HepG2 (cell line): ENCODE measurements around the gene KIF3A. TPM values are rescaled to one million over a fixed set of nuclear protein-coding genes. Genes with fewer than 3 reads are reported as not detected.
A peak's percentile ranks its signal among the peaks of the same experiment; 100 is the strongest.

ENCODE experiments used
- ATAC-seq: fragments of 200-7000 bp; cut with Tn5 transposase; 3 replicates; pipeline ENCODE4 v1.9.1; 2020; ENCODE audit warnings: mild to moderate bottlenecking, moderate library complexity
- BruUV-seq: library from RNA; stranded (reverse); fragments of 400-500 nt; replicated peaks from 2 replicates; lab custom pipeline; 2021; lab: Mats Ljungman, UMichigan
- CTCF ChIA-PET: fragments of 300-600 bp; formaldehyde crosslinking; extraction: SDS; loops from one replicate; lab custom pipeline; 2021; ENCODE audit warnings: low total read pairs, inconsistent platforms, low intra/inter-chr PET ratio; lab: Yijun Ruan, JAX
- POLR2A ChIA-PET: fragments of 350-600 bp; sonication (Branson Sonifier 250); formaldehyde crosslinking; loops from one replicate; lab custom pipeline; 2020; ENCODE audit warnings: antibody characterized with exemption, inconsistent platforms; lab: Yijun Ruan, JAX
- DNase-seq: peaks from one replicate; pipeline ENCODE4 v3.0.0-alpha.2; 2015; ENCODE audit warnings: low spot score
- FAIRE-seq: peaks from 3 replicates; lab custom pipeline; 2011; peaks lifted over from hg19 to GRCh38; lab: Jason Lieb, UNC
- H2AFZ ChIP-seq: one replicate; pipeline ENCODE4 v1.6.1; 2011; ENCODE audit warnings: low read length, inconsistent platforms
- H3K27ac ChIP-seq: fragments of 300-600 bp; 3 replicates; pipeline ENCODE4 v1.8.0; 2011; ENCODE audit warnings: mixed run types, mild to moderate bottlenecking, mixed read lengths, low read length, inconsistent platforms; ENCODE audit not compliant: insufficient read depth; ENCODE audit errors: extremely low read length
- H3K27me3 ChIP-seq, 2 experiments: fragments of 200-600 bp in 1 of 2; 2 replicates in 1 of 2; 3 replicates in 1 of 2; pipeline versions ENCODE4 v1.6.0 to v1.8.0; 2011; ENCODE audit warnings: low read length in 2 of 2, mild to moderate bottlenecking in 2 of 2, moderate library complexity in 2 of 2, inconsistent platforms in 1 of 2; ENCODE audit not compliant: insufficient read depth in 2 of 2, control insufficient read depth in 1 of 2
- H3K36me3 ChIP-seq, 2 experiments: fragments of 200-600 bp in 1 of 2; replicated peaks in 1 of 2; 2 replicates in 1 of 2; 3 replicates in 1 of 2; pipeline versions ENCODE4 v1.5.1 to v1.8.0; 2011; ENCODE audit warnings: low read length in 2 of 2, inconsistent platforms in 1 of 2; ENCODE audit not compliant: insufficient read depth in 2 of 2, control insufficient read depth in 1 of 2
- H3K4me1 ChIP-seq: 2 replicates; pipeline ENCODE4 v1.5.1; 2012; ENCODE audit warnings: low read length, inconsistent platforms; ENCODE audit not compliant: insufficient read depth
- H3K4me2 ChIP-seq: 2 replicates; pipeline ENCODE4 v1.6.0; 2011; ENCODE audit warnings: low read depth, low read length, inconsistent platforms
- H3K4me3 ChIP-seq, 3 experiments: fragments of 200-600 bp in 1 of 3; sonication (generic), shearing (Covaris generic) in 1 of 3; replicated peaks in 1 of 3; 2 replicates each; pipeline ENCODE4 v1.5.1; 2011 to 2016; ENCODE audit warnings: low read length in 3 of 3, inconsistent platforms in 2 of 3, low read depth in 2 of 3, mild to moderate bottlenecking in 2 of 3, control low read depth in 1 of 3, mixed read lengths in 1 of 3; ENCODE audit not compliant: insufficient read depth in 1 of 3
- H3K79me2 ChIP-seq: one replicate; pipeline ENCODE4 v1.6.1; 2011; ENCODE audit warnings: low read length, inconsistent platforms; ENCODE audit not compliant: insufficient read depth
- H3K9ac ChIP-seq: 2 replicates; pipeline ENCODE4 v1.6.0; 2011; ENCODE audit warnings: mild to moderate bottlenecking, low read depth, low read length, inconsistent platforms; ENCODE audit not compliant: insufficient read depth
- H3K9me3 ChIP-seq: 2 replicates; pipeline ENCODE4 v1.5.1; 2012; ENCODE audit warnings: mild to moderate bottlenecking, low read length
- H4K20me1 ChIP-seq: 2 replicates; pipeline ENCODE4 v1.6.0; 2011; ENCODE audit warnings: inconsistent platforms, mild to moderate bottlenecking, low read length, moderate library complexity; ENCODE audit not compliant: insufficient read depth
- FLYWCH1 ChIP-seq: sonication (generic); formaldehyde crosslinking; IDR thresholded peaks from 2 replicates; pipeline ENCODE4 v1.8.1; 2023; ENCODE audit warnings: mild to moderate bottlenecking, missing genetic modification reagents
- HCFC1 ChIP-seq: fragments of 150-350 bp; IDR thresholded peaks from 2 replicates; pipeline ENCODE4 v1.6.1; 2014; ENCODE audit warnings: low read depth, low read length
- RBM39 ChIP-seq: fragments of 200-400 bp; formaldehyde crosslinking; IDR thresholded peaks from one replicate; pipeline ENCODE4 v1.6.1; 2018; ENCODE audit warnings: antibody characterized with exemption, mild to moderate bottlenecking, low read depth, low read length; ENCODE audit not compliant: poor library complexity, severe bottlenecking
- RORA ChIP-seq: sonication (generic); formaldehyde crosslinking; IDR thresholded peaks from 2 replicates; pipeline ENCODE4 v1.5.0; 2020; ENCODE audit warnings: mild to moderate bottlenecking, missing genetic modification reagents, moderate library complexity
- SKIL ChIP-seq: sonication (generic); formaldehyde crosslinking; IDR thresholded peaks from 2 replicates; pipeline ENCODE4 v1.8.0; 2022; ENCODE audit warnings: missing genetic modification reagents, mild to moderate bottlenecking, moderate library complexity, borderline replicate concordance
- ZNF263 ChIP-seq: sonication (generic); formaldehyde crosslinking; IDR thresholded peaks from 2 replicates; pipeline ENCODE4 v1.4.0; 2020; ENCODE audit warnings: missing genetic modification reagents
- WGBS: methylation state at CpG from one replicate; pipeline ENCODE4 v1.1.6; 2017; ENCODE audit warnings: low lambda C conversion rate; 5-methylcytosine and 5-hydroxymethylcytosine counted together
- in situ Hi-C: cut with HindIII; loops from 2 replicates; pipeline ENCODE4 v1.10.0; 2017; ENCODE audit warnings: low pct_unique_long_range_greater_than_20kb; ENCODE audit not compliant: extremely low pct_ligation_motif_present
- intact Hi-C: fragments of 100-400 bp; cut with micrococcal nuclease; formaldehyde crosslinking; loops from one replicate; pipeline ENCODE4 v1.10.0; 2022; ENCODE audit not compliant: unreplicated experiment
- polyA plus RNA-seq, 8 experiments: library from polyadenylated mRNA; depleted of rRNA in 3 of 8; stranded (reverse) in 7 of 8; unstranded in 1 of 8; fragments of >200 nt; fragmentation: Illumina TruSeq in 4 of 8; extraction: Trizol in 4 of 8; gene quantifications; 2 replicates each; pipeline versions ENCODE4 v1.2.1 to v1.2.3, GENCODE V29; 2011 to 2016; ENCODE audit warnings: low read depth in 4 of 8, missing spikeins in 1 of 8, mixed read lengths in 1 of 8; ENCODE audit not compliant: insufficient read depth in 1 of 8
- total RNA-seq, 5 experiments: library from RNA; depleted of rRNA; stranded (reverse); fragments of >200 nt; fragmentation: Illumina TruSeq; extraction: Trizol; gene quantifications; 2 replicates each; pipeline ENCODE4 v1.2.3, GENCODE V29; 2016; ENCODE audit warnings: low read depth in 1 of 5
- TF ChIP-seq, protein P1 (sequence below): sonication (generic); formaldehyde crosslinking; IDR thresholded peaks from 2 replicates; pipeline ENCODE4 v1.9.0; 2021; ENCODE audit warnings: missing genetic modification reagents, borderline replicate concordance

Gene KIF3A
- total and polyA plus RNA-seq, 2 of the 13 experiments (the other 11 are each of a cell fraction or from before 2014, with no cell fraction given), result 2.3 to 8.4 TPM

DNA sequence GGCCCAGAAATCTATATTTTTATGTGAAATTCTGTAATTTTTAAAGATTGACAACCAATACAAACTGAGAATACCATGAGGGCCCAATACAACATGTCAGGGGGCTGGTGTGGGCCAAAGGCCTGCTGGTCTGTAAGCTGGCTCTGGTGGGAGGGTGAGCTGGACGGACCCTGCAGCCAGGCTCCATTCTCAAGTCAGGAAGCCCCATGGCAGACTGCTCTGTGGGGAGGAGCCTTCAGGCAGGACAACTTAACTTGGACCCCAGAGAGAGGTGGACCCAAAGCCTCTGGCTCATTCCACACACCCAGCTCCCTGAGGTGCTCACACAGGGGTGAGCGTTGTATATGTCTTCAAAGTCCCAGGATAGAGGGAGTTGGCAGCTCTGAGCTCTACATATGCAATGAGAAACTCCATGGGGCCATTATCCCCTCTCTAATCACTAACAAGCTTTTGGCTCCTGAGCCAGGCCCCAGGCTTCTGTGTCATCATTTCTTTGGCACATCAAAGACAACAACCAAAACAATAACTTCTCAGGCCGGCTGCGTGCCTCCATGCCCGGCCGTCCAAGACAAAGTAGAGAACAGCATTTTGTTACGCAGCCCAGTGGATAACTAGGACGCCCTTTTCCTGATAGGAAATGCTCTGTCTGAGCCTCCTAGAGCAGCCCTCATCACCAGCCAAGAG, 33.3 kb upstream of the KIF3A start:
- H3K9me3 ChIP-seq, result no peaks in the 10 kb centered on the region
- H3K36me3 ChIP-seq, result peaks cover 1 to 4% of the 10 kb centered on the region in 2 experiments; a peak in 2 of 5 replicates
- no peak for ATAC-seq
- H3K27me3 ChIP-seq, result no peaks in the 10 kb centered on the region
- H4K20me1 ChIP-seq, result no peaks in the 10 kb centered on the region
- H3K4me1 ChIP-seq, result peaks cover 53% of the 10 kb centered on the region
- TF ChIP-seq ZNF263 (CRISPR knock-in tag) (no peak), HCFC1 (no peak), FLYWCH1 (no peak), RBM39 (no peak), SKIL (CRISPR knock-in tag) (no peak), RORA (no peak)
- TF ChIP-seq, protein P1, sequence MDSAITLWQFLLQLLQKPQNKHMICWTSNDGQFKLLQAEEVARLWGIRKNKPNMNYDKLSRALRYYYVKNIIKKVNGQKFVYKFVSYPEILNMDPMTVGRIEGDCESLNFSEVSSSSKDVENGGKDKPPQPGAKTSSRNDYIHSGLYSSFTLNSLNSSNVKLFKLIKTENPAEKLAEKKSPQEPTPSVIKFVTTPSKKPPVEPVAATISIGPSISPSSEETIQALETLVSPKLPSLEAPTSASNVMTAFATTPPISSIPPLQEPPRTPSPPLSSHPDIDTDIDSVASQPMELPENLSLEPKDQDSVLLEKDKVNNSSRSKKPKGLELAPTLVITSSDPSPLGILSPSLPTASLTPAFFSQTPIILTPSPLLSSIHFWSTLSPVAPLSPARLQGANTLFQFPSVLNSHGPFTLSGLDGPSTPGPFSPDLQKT, result no peak
- DNase-seq, result no peak
- no peak overlapping the region for H3K4me3 ChIP-seq
- H3K4me2 ChIP-seq, result peak overlapping the region; percentile 47; the same call in 1 of the 2 replicates
- FAIRE-seq, result no peak
- in situ Hi-C loops, result loop anchor here (5.0 kb wide), 1 partner anchor 47 kb away; no protein-coding TSS in a partner anchor
- peak overlapping the region; percentile 71 for H3K27ac ChIP-seq
- intact Hi-C loops, result loop anchor here (1.0 to 2.0 kb wide), 3 partner anchors 34 to 50 kb away; partner anchors contain the start of gene KIF3A
- CTCF ChIA-PET, result no interaction called here
- 91% methylated on average over 4 of the region's 8 CpGs for WGBS
- H2AFZ ChIP-seq, result no peak overlapping the region
- POLR2A ChIA-PET, result interaction anchor here (0.7 to 1.9 kb wide), 3 partner anchors 37 to 50 kb away, joined by 3 to 14 read pairs (median 6); no protein-coding TSS in a partner anchor
- 0 out of 2 replicates have a peak overlapping the region, but pooled peaks have one; percentile 51 for H3K9ac ChIP-seq
- no TSS peak for BruUV-seq
- H3K79me2 ChIP-seq, result peaks cover 60% of the 10 kb centered on the region
